HG02852 (cell line): ENCODE measurements around the gene TCEA3.

Experiments used
- ATAC-seq: cut with Tn5 transposase; IDR thresholded peaks from one replicate; pipeline ENCODE4 v1.9.1; 2021; ENCODE audit warnings: mild to moderate bottlenecking, moderate library complexity; ENCODE audit not compliant: unreplicated experiment

The TCEA3 gene

GRCh38 chr1:23448846-23449245, 24.3 kb upstream of the TCEA3 start:
- ATAC-seq: no peak

- ATAC-seq: no peak
These were observed 22.2 kb upstream of the TCEA3 start for GRCh38 chr1:23446661-23447310.

GRCh38 chr1:23444596-23445390, 20.2 kb upstream of the TCEA3 start:
- ATAC-seq: no peak

GRCh38 chr1:23444104-23444533, 19.6 kb upstream of the TCEA3 start:
- ATAC-seq: no peak

GRCh38 chr1:23442751-23443150, 18.2 kb upstream of the TCEA3 start:
- no peak for ATAC-seq

GRCh38 chr1:23441446-23442148, 17.0 kb upstream of the TCEA3 start:
- ATAC-seq: no peak

- ATAC-seq: no peak
These were observed 14.0 kb upstream of the TCEA3 start for GRCh38 chr1:23438545-23438944.

GRCh38 chr1:23437355-23437664, 12.8 kb upstream of the TCEA3 start:
- no peak for ATAC-seq

GRCh38 chr1:23436520-23437354, 12.2 kb upstream of the TCEA3 start:
- no peak for ATAC-seq

GRCh38 chr1:23434260-23434775, 9.8 kb upstream of the TCEA3 start:
- ATAC-seq: no peak

- ATAC-seq: no peak
These were observed 8.6 kb upstream of the TCEA3 start for GRCh38 chr1:23433122-23433521.

GRCh38 chr1:23431431-23431830, 6.9 kb upstream of the TCEA3 start:
- no peak for ATAC-seq

GRCh38 chr1:23430803-23431202, 6.3 kb upstream of the TCEA3 start:
- no peak for ATAC-seq

GRCh38 chr1:23428136-23428905, 3.8 kb upstream of the TCEA3 start:
- ATAC-seq: no peak

GRCh38 chr1:23427550-23427949, 3.0 kb upstream of the TCEA3 start:
- ATAC-seq: no peak

GRCh38 chr1:23426828-23427227, 2.3 kb upstream of the TCEA3 start:
- ATAC-seq: no peak

- ATAC-seq: no peak
These were observed 596 bp upstream of the TCEA3 start for GRCh38 chr1:23425193-23425494.

- no peak for ATAC-seq
These were observed 894 bp downstream of the TCEA3 start for GRCh38 chr1:23423415-23424292.

GRCh38 chr1:23422941-23423340, 1.6 kb downstream of the TCEA3 start:
- ATAC-seq: no peak
